HepG2 (cell line): Measurements from ENCODE around the gene MAP3K2. TPM values are rescaled to one million over a fixed set of nuclear protein-coding genes. Genes with fewer than 3 reads are reported as not detected.

Source experiments
- DDIT3 ChIP-seq: sonication (generic); formaldehyde crosslinking; IDR thresholded peaks from 2 replicates; pipeline ENCODE4 v1.4.0; 2020; ENCODE audit warnings: mild to moderate bottlenecking, missing genetic modification reagents
- KAT7 ChIP-seq: IDR thresholded peaks from 2 replicates; pipeline ENCODE4 v1.6.1; 2018; ENCODE audit warnings: borderline replicate concordance, missing compliant biosample characterization
- NFKB2 ChIP-seq: sonication (generic); formaldehyde crosslinking; IDR thresholded peaks from 2 replicates; pipeline ENCODE4 v1.4.0; 2020; ENCODE audit warnings: missing genetic modification reagents, borderline replicate concordance
- RFXAP ChIP-seq: sonication (generic); formaldehyde crosslinking; IDR thresholded peaks from 2 replicates; pipeline ENCODE4 v1.4.0; 2020; ENCODE audit warnings: missing genetic modification reagents, borderline replicate concordance
- RXRB ChIP-seq: IDR thresholded peaks from 2 replicates; pipeline ENCODE4 v1.6.1; 2016; ENCODE audit warnings: borderline replicate concordance, missing genetic modification reagents, missing compliant biosample characterization
- SMARCE1 ChIP-seq: fragments of 450-650 bp; IDR thresholded peaks from 2 replicates; pipeline ENCODE4 v1.6.1; 2017; ENCODE audit warnings: borderline replicate concordance
- ZBTB10 ChIP-seq: sonication (generic); formaldehyde crosslinking; IDR thresholded peaks from 2 replicates; pipeline ENCODE4 v1.4.0; 2020; ENCODE audit warnings: missing genetic modification reagents, borderline replicate concordance
- ZNF703 ChIP-seq: sonication (generic); formaldehyde crosslinking; IDR thresholded peaks from 2 replicates; pipeline ENCODE4 v1.5.1; 2020; ENCODE audit warnings: missing genetic modification reagents, mild to moderate bottlenecking, moderate library complexity, borderline replicate concordance
- ZSCAN31 ChIP-seq: sonication (generic); formaldehyde crosslinking; IDR thresholded peaks from 2 replicates; pipeline ENCODE4 v1.5.0; 2020; ENCODE audit warnings: low read depth, mild to moderate bottlenecking, missing genetic modification reagents
- polyA plus RNA-seq, 8 experiments: library from polyadenylated mRNA; depleted of rRNA in 3 of 8; stranded (reverse) in 7 of 8; unstranded in 1 of 8; fragments of >200 nt; fragmentation: Illumina TruSeq in 4 of 8; extraction: Trizol in 4 of 8; gene quantifications; 2 replicates each; pipeline versions ENCODE4 v1.2.1 to v1.2.3, GENCODE V29; 2011 to 2016; ENCODE audit warnings: low read depth in 4 of 8, missing spikeins in 1 of 8, mixed read lengths in 1 of 8; ENCODE audit not compliant: insufficient read depth in 1 of 8
- total RNA-seq, 5 experiments: library from RNA; depleted of rRNA; stranded (reverse); fragments of >200 nt; fragmentation: Illumina TruSeq; extraction: Trizol; gene quantifications; 2 replicates each; pipeline ENCODE4 v1.2.3, GENCODE V29; 2016; ENCODE audit warnings: low read depth in 1 of 5
- TF ChIP-seq, protein P1 (sequence below): IDR thresholded peaks from 2 replicates; pipeline ENCODE4 v1.6.1; 2016; ENCODE audit warnings: low read depth, missing genetic modification reagents, missing compliant biosample characterization
- TF ChIP-seq, protein P2 (sequence below): sonication (generic); formaldehyde crosslinking; IDR thresholded peaks from 2 replicates; pipeline ENCODE4 v1.4.0; 2020; ENCODE audit warnings: mild to moderate bottlenecking, missing genetic modification reagents
- TF ChIP-seq, protein P3 (sequence below): sonication (generic); formaldehyde crosslinking; IDR thresholded peaks from 2 replicates; pipeline ENCODE4 v1.8.1; 2023; ENCODE audit warnings: mild to moderate bottlenecking, missing genetic modification reagents, borderline replicate concordance
- TF ChIP-seq, protein P4 (sequence below): sonication (generic); formaldehyde crosslinking; IDR thresholded peaks from 2 replicates; pipeline ENCODE4 v1.4.0; 2020; ENCODE audit warnings: low read depth, mild to moderate bottlenecking, missing genetic modification reagents
- TF ChIP-seq, protein P5 (sequence below): sonication (generic); formaldehyde crosslinking; IDR thresholded peaks from 2 replicates; pipeline ENCODE4 v1.4.0; 2020; ENCODE audit warnings: mild to moderate bottlenecking, low read depth, missing genetic modification reagents

The MAP3K2 gene
- total and polyA plus RNA-seq, 2 of the 13 experiments (the other 11 are each of a cell fraction or from before 2014, with no cell fraction given) = 12.2 to 37.2 TPM

DNA sequence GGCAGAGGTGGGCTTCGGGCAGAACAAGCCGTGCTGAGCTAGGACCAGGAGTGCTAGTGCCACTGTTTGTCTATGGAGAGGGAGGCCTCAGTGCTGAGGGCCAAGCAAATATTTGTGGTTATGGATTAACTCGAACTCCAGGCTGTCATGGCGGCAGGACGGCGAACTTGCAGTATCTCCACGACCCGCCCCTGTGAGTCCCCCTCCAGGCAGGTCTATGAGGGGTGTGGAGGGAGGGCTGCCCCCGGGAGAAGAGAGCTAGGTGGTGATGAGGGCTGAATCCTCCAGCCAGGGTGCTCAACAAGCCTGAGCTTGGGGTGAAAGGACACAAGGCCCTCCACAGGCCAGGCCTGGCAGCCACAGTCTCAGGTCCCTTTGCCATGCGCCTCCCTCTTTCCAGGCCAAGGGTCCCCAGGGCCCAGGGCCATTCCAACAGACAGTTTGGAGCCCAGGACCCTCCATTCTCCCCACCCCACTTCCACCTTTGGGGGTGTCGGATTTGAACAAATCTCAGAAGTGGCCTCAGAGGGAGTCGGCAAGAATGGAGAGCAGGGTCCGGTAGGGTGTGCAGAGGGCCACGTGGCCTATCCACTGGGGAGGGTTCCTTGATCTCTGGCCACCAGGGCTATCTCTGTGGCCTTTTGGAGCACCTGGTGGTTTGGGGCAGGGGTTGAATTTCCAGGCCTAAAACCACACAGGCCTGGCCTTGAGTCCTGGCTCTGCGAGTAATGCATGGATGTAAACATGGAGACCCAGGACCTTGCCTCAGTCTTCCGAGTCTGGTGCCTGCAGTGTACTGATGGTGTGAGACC is 30.7 kb upstream of the MAP3K2 start, which contains the start of gene PROC (continued):
- TF ChIP-seq RXRB = 0 out of 2 replicates have a peak, but pooled peaks have one; percentile 63
- TF ChIP-seq DDIT3 (CRISPR knock-in tag) = 0 out of 2 replicates have a peak, but pooled peaks have one; percentile 25
- TF ChIP-seq NFKB2 (CRISPR knock-in tag) = peak; percentile 90; the same call in 1 of the 2 replicates
- TF ChIP-seq ZBTB10 = peak; percentile 80; the same call in 1 of the 2 replicates
- peak; percentile 96 for TF ChIP-seq ZSCAN31 (CRISPR knock-in tag)
- TF ChIP-seq, protein P1, sequence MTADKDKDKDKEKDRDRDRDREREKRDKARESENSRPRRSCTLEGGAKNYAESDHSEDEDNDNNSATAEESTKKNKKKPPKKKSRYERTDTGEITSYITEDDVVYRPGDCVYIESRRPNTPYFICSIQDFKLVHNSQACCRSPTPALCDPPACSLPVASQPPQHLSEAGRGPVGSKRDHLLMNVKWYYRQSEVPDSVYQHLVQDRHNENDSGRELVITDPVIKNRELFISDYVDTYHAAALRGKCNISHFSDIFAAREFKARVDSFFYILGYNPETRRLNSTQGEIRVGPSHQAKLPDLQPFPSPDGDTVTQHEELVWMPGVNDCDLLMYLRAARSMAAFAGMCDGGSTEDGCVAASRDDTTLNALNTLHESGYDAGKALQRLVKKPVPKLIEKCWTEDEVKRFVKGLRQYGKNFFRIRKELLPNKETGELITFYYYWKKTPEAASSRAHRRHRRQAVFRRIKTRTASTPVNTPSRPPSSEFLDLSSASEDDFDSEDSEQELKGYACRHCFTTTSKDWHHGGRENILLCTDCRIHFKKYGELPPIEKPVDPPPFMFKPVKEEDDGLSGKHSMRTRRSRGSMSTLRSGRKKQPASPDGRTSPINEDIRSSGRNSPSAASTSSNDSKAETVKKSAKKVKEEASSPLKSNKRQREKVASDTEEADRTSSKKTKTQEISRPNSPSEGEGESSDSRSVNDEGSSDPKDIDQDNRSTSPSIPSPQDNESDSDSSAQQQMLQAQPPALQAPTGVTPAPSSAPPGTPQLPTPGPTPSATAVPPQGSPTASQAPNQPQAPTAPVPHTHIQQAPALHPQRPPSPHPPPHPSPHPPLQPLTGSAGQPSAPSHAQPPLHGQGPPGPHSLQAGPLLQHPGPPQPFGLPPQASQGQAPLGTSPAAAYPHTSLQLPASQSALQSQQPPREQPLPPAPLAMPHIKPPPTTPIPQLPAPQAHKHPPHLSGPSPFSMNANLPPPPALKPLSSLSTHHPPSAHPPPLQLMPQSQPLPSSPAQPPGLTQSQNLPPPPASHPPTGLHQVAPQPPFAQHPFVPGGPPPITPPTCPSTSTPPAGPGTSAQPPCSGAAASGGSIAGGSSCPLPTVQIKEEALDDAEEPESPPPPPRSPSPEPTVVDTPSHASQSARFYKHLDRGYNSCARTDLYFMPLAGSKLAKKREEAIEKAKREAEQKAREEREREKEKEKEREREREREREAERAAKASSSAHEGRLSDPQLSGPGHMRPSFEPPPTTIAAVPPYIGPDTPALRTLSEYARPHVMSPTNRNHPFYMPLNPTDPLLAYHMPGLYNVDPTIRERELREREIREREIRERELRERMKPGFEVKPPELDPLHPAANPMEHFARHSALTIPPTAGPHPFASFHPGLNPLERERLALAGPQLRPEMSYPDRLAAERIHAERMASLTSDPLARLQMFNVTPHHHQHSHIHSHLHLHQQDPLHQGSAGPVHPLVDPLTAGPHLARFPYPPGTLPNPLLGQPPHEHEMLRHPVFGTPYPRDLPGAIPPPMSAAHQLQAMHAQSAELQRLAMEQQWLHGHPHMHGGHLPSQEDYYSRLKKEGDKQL (CRISPR knock-in tag) = peak; percentile 86; the same call in 1 of the 2 replicates
- TF ChIP-seq SMARCE1 = no peak
- peak; percentile 98 for TF ChIP-seq KAT7 (CRISPR knock-in tag)
- peak; percentile 84; the same call in 1 of the 2 replicates for TF ChIP-seq RFXAP
- TF ChIP-seq, protein P2, sequence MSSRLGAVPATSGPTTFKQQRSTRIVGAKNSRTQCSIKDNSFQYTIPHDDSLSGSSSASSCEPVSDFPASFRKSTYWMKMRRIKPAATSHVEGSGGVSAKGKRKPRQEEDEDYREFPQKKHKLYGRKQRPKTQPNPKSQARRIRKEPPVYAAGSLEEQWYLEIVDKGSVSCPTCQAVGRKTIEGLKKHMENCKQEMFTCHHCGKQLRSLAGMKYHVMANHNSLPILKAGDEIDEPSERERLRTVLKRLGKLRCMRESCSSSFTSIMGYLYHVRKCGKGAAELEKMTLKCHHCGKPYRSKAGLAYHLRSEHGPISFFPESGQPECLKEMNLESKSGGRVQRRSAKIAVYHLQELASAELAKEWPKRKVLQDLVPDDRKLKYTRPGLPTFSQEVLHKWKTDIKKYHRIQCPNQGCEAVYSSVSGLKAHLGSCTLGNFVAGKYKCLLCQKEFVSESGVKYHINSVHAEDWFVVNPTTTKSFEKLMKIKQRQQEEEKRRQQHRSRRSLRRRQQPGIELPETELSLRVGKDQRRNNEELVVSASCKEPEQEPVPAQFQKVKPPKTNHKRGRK = 0 out of 2 replicates have a peak, but pooled peaks have one; percentile 64
- TF ChIP-seq, protein P3, sequence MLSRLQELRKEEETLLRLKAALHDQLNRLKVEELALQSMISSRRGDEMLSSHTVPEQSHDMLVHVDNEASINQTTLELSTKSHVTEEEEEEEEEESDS (CRISPR knock-in tag) = 0 out of 2 replicates have a peak, but pooled peaks have one; percentile 17
- TF ChIP-seq, protein P4, sequence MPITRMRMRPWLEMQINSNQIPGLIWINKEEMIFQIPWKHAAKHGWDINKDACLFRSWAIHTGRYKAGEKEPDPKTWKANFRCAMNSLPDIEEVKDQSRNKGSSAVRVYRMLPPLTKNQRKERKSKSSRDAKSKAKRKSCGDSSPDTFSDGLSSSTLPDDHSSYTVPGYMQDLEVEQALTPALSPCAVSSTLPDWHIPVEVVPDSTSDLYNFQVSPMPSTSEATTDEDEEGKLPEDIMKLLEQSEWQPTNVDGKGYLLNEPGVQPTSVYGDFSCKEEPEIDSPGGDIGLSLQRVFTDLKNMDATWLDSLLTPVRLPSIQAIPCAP (CRISPR knock-in tag) = peak; percentile 33; the same call in 1 of the 2 replicates
- TF ChIP-seq ZNF703 (CRISPR knock-in tag) = peak; percentile 81
- TF ChIP-seq, protein P5, sequence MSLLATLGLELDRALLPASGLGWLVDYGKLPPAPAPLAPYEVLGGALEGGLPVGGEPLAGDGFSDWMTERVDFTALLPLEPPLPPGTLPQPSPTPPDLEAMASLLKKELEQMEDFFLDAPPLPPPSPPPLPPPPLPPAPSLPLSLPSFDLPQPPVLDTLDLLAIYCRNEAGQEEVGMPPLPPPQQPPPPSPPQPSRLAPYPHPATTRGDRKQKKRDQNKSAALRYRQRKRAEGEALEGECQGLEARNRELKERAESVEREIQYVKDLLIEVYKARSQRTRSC (CRISPR knock-in tag) = peak; percentile 98
